Mesenchymal stem cell (in vitro differentiated cells and primary cell): Measurements from ENCODE around the gene FAH.
A peak's percentile ranks its signal among the peaks of the same experiment; 100 is the strongest.

Experiments
- DNase-seq: peaks from one replicate; pipeline ENCODE4 v3.0.0-alpha.2; 2013
- H2AFZ ChIP-seq: one replicate; pipeline ENCODE4 v1.6.1; 2013; ENCODE audit warnings: low read depth, mild to moderate bottlenecking, control low read depth, inconsistent platforms, low read length, moderate library complexity
- H2AK5ac ChIP-seq: 2 replicates; pipeline ENCODE4 v1.6.1; 2013; ENCODE audit warnings: low read length, moderate library complexity, mild to moderate bottlenecking, inconsistent platforms; ENCODE audit not compliant: severe bottlenecking
- H2BK120ac ChIP-seq: one replicate; pipeline ENCODE4 v1.6.1; 2013; ENCODE audit warnings: low read depth, mild to moderate bottlenecking, inconsistent platforms, low read length, moderate library complexity
- H2BK12ac ChIP-seq, 2 experiments: one replicate each; pipeline ENCODE4 v1.6.1; 2013; ENCODE audit warnings: inconsistent platforms in 2 of 2, low read length in 2 of 2, mild to moderate bottlenecking in 2 of 2, moderate library complexity in 2 of 2, control low read depth in 1 of 2
- H2BK15ac ChIP-seq: one replicate; pipeline ENCODE4 v1.6.1; 2013; ENCODE audit warnings: mild to moderate bottlenecking, low read depth, inconsistent platforms; ENCODE audit not compliant: poor library complexity, severe bottlenecking
- H2BK5ac ChIP-seq: 2 replicates; pipeline ENCODE4 v1.6.1; 2013; ENCODE audit warnings: low read depth, mild to moderate bottlenecking, low read length, control low read depth, inconsistent platforms; ENCODE audit not compliant: poor library complexity, severe bottlenecking
- H3K14ac ChIP-seq, 2 experiments: one replicate each; pipeline ENCODE4 v1.6.1; 2013; ENCODE audit warnings: inconsistent platforms in 2 of 2, low read length in 2 of 2, control low read depth in 1 of 2, mild to moderate bottlenecking in 1 of 2, moderate library complexity in 1 of 2
- H3K18ac ChIP-seq, 2 experiments: one replicate each; pipeline ENCODE4 v1.6.1; 2013; ENCODE audit warnings: inconsistent platforms in 2 of 2, low read length in 2 of 2, control low read depth in 1 of 2, low read depth in 1 of 2, mild to moderate bottlenecking in 1 of 2
- H3K23ac ChIP-seq, 2 experiments: one replicate each; pipeline ENCODE4 v1.6.1; 2013; ENCODE audit warnings: inconsistent platforms in 2 of 2, low read length in 2 of 2, mild to moderate bottlenecking in 2 of 2, moderate library complexity in 2 of 2, control low read depth in 1 of 2
- H3K27ac ChIP-seq: 2 replicates; pipeline ENCODE4 v1.5.1; 2013; ENCODE audit warnings: mild to moderate bottlenecking, moderate library complexity, low read length, control low read depth, inconsistent platforms; ENCODE audit not compliant: poor library complexity, severe bottlenecking
- H3K27me3 ChIP-seq, 2 experiments: 2 replicates each; pipeline versions ENCODE4 v1.6.1 to v1.7.0; 2013; ENCODE audit warnings: low read length in 2 of 2, mild to moderate bottlenecking in 2 of 2, moderate library complexity in 2 of 2, control low read depth in 1 of 2, inconsistent platforms in 1 of 2; ENCODE audit not compliant: control insufficient read depth in 1 of 2, insufficient read depth in 1 of 2
- H3K36me3 ChIP-seq, 2 experiments: 2 replicates each; pipeline versions ENCODE4 v1.6.1 to v1.7.0; 2013; ENCODE audit warnings: low read length in 2 of 2, control low read depth in 1 of 2, inconsistent platforms in 1 of 2, low read depth in 1 of 2, mild to moderate bottlenecking in 1 of 2; ENCODE audit not compliant: insufficient read depth in 2 of 2, control insufficient read depth in 1 of 2
- H3K4ac ChIP-seq, 2 experiments: one replicate each; pipeline ENCODE4 v1.6.1; 2013; ENCODE audit warnings: inconsistent platforms in 2 of 2, low read length in 2 of 2, mild to moderate bottlenecking in 2 of 2, moderate library complexity in 2 of 2, control low read depth in 1 of 2, low read depth in 1 of 2
- H3K4me1 ChIP-seq: 2 replicates; pipeline ENCODE4 v1.6.1; 2013; ENCODE audit warnings: low read depth, low read length, control low read depth; ENCODE audit not compliant: control insufficient read depth, insufficient read depth
- H3K4me2 ChIP-seq: 2 replicates; pipeline ENCODE4 v1.6.1; 2013; ENCODE audit warnings: low read length, mild to moderate bottlenecking, inconsistent platforms; ENCODE audit not compliant: poor library complexity, severe bottlenecking
- H3K4me3 ChIP-seq, 2 experiments: 2 replicates each; pipeline versions ENCODE4 v1.5.1 to v1.7.0; 2013; ENCODE audit warnings: low read length in 2 of 2, mild to moderate bottlenecking in 2 of 2, control low read depth in 1 of 2, low read depth in 1 of 2; ENCODE audit not compliant: insufficient read depth in 1 of 2
- H3K79me1 ChIP-seq: replicated peaks from 2 replicates; pipeline ENCODE4 v1.6.1; 2013; ENCODE audit warnings: mild to moderate bottlenecking, control low read depth, low read length, inconsistent platforms; ENCODE audit not compliant: poor library complexity, severe bottlenecking
- H3K9ac ChIP-seq: 2 replicates; pipeline ENCODE4 v1.7.0; 2013; ENCODE audit warnings: mild to moderate bottlenecking, low read length, moderate library complexity
- H3K9me3 ChIP-seq: 2 replicates; pipeline ENCODE4 v1.7.0; 2013; ENCODE audit warnings: mild to moderate bottlenecking, low read length; ENCODE audit not compliant: control insufficient read depth
- H4K8ac ChIP-seq: one replicate; pipeline ENCODE4 v1.6.1; 2013; ENCODE audit warnings: inconsistent platforms, mild to moderate bottlenecking, low read length, moderate library complexity
- H4K91ac ChIP-seq: one replicate; pipeline ENCODE4 v1.6.1; 2013; ENCODE audit warnings: mild to moderate bottlenecking, low read length, inconsistent platforms
- WGBS: methylation state at CpG from one replicate; pipeline ENCODE4 v1.1.7; 2013; ENCODE audit warnings: mixed read lengths; 5-methylcytosine and 5-hydroxymethylcytosine counted together

The FAH gene

DNA sequence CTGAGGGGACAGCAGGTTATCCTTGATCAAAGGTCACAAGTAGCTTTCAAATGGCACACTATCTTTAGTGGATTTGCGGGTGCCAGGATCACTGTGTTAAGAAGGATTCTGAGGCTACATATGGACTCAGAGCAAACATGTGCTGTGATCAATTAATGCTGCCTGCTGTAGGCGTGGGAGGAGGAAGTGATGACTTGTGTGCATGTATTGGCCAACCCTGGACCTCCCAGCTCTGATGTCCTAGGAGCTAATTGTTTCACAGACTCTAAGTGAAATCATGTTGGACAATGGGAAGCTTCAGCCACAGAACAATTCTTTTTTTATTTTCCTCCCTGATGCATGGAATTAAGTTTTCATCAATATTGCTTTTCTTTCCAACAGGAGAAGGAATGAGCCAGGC, 24.4 kb downstream of the FAH start:
- H3K27ac ChIP-seq = no peak overlapping the region
- H3K18ac ChIP-seq = no peak overlapping the region
- H2BK12ac ChIP-seq = no peak overlapping the region
- H3K23ac ChIP-seq = no peak overlapping the region
- no peak for DNase-seq
- H3K27me3 ChIP-seq = no peaks in the 10 kb centered on the region
- peaks cover 51 to 72% of the 10 kb centered on the region in 2 experiments for H3K36me3 ChIP-seq
- H3K9me3 ChIP-seq = no peaks in the 10 kb centered on the region
- no peak overlapping the region for H2AK5ac ChIP-seq
- H4K91ac ChIP-seq = no peak overlapping the region
- H4K8ac ChIP-seq = no peak overlapping the region
- H2AFZ ChIP-seq = no peak overlapping the region
- H2BK5ac ChIP-seq = no peak overlapping the region
- H2BK120ac ChIP-seq = no peak overlapping the region
- H3K4me3 ChIP-seq = no peak overlapping the region
- H3K4ac ChIP-seq = no peak overlapping the region
- peaks cover 13% of the 10 kb centered on the region for H3K4me1 ChIP-seq
- no peak overlapping the region for H3K4me2 ChIP-seq
- H3K79me1 ChIP-seq = no peaks in the 10 kb centered on the region
- H3K14ac ChIP-seq = no peak overlapping the region
- H2BK15ac ChIP-seq = no peak overlapping the region
- 91% methylated on average over 2 of the region's 2 CpGs for WGBS
- no peak overlapping the region for H3K9ac ChIP-seq

DNA sequence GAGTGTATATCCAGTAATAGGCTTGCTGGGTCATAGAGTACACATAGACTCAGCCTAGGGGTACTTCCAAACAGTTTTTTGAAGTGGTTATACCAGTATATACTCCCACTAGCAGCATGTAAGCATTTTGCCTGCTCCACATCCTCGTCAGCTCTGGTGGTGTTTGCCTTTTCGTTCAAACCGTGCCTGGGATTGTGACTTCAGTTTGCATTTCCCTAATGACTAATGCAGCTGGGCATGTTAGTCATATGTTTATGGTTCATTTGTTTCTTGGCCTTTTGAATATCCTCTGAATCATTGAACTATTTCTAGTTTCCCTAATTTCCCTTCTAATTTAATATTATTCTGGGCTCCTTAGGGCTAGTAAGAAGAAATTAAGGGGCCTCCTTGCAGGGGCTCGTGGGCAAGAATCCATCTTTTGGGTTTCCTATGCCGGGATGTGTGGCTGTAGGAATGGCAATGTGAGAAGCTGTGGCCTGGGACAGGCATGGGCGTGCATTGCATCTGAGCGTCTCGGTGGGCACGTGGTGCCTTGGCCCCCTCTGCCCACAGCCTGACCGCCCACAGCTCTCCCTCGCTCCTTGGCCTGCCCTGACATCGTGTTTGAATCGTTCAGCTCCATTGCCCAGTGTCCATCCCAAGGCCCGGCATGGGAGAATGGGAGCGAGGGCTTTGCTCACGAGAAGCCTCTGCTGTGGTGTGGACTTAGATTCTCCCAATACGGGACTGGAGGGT, 26.4 kb downstream of the FAH start:
- Histone ChIP-seq H2BK5ac (no peak overlapping the region), H4K8ac (peak overlapping the region; percentile 16), H3K79me1 (no peaks in the 10 kb centered on the region), H4K91ac (peak overlapping the region; percentile 16), H3K9me3 (no peaks in the 10 kb centered on the region), H3K4me1 (peaks cover 11% of the 10 kb centered on the region), H3K4me3 (peak overlapping the region in 1 of 2 experiments; percentile 39), H3K23ac (no peak overlapping the region), H2BK120ac (no peak overlapping the region), H3K27me3 (no peaks in the 10 kb centered on the region), H3K18ac (peak overlapping the region; percentile 10 to 50), H3K14ac (peak overlapping the region in 1 of 2 experiments; percentile 19), H3K4me2 (no peak overlapping the region), H2AFZ (no peak overlapping the region), H3K36me3 (peaks cover 65% of the 10 kb centered on the region in 2 experiments), H2AK5ac (peak overlapping the region; percentile 74), H3K9ac (peak overlapping the region; percentile 17), H2BK15ac (no peak overlapping the region), H3K4ac (peak overlapping the region; percentile 0 to 8), H3K27ac (peak overlapping the region; percentile 74), H2BK12ac (peak overlapping the region; percentile 26 to 61)
- 89% methylated on average over 14 of the region's 17 CpGs for WGBS
- DNase-seq = peak; percentile 90

DNA sequence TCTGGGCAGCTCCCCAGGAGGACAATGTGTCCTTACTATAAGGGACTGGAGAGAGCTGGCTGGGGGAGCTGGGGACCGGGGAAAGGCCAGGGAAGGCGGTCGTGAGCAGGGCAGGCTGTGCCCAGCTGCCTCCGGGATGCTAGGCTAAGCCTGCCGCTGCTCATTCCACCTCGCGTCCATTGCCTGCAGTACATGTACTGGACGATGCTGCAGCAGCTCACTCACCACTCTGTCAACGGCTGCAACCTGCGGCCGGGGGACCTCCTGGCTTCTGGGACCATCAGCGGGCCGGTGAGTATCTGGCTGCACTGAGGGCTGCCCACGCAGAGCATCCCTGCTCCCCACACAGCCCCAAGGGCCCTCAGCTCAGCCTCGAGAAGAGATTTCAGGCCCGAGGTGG, 27.1 kb downstream of the FAH start:
- H3K14ac ChIP-seq = no peak overlapping the region
- no peak overlapping the region for H2BK120ac ChIP-seq
- H3K4ac ChIP-seq = peak overlapping the region in 1 of 2 experiments; percentile 0
- H3K36me3 ChIP-seq = peaks cover 62 to 72% of the 10 kb centered on the region in 2 experiments
- H3K27me3 ChIP-seq = no peaks in the 10 kb centered on the region
- H4K8ac ChIP-seq = no peak overlapping the region
- peaks cover 9% of the 10 kb centered on the region for H3K4me1 ChIP-seq
- H2BK5ac ChIP-seq = no peak overlapping the region
- peak overlapping the region; percentile 74 for H2AK5ac ChIP-seq
- no peak overlapping the region for H3K4me2 ChIP-seq
- 94% methylated on average over 16 of the region's 16 CpGs for WGBS
- H3K9ac ChIP-seq = no peak overlapping the region
- H3K79me1 ChIP-seq = no peaks in the 10 kb centered on the region
- H3K9me3 ChIP-seq = no peaks in the 10 kb centered on the region
- no peak for DNase-seq
- no peak overlapping the region for H3K18ac ChIP-seq
- peak overlapping the region; percentile 74 for H3K27ac ChIP-seq
- H2BK12ac ChIP-seq = peak overlapping the region in 1 of 2 experiments; percentile 61
- no peak overlapping the region for H3K23ac ChIP-seq
- H3K4me3 ChIP-seq = no peak overlapping the region
- H2BK15ac ChIP-seq = no peak overlapping the region
- H4K91ac ChIP-seq = peak overlapping the region; percentile 31
- H2AFZ ChIP-seq = no peak overlapping the region

DNA sequence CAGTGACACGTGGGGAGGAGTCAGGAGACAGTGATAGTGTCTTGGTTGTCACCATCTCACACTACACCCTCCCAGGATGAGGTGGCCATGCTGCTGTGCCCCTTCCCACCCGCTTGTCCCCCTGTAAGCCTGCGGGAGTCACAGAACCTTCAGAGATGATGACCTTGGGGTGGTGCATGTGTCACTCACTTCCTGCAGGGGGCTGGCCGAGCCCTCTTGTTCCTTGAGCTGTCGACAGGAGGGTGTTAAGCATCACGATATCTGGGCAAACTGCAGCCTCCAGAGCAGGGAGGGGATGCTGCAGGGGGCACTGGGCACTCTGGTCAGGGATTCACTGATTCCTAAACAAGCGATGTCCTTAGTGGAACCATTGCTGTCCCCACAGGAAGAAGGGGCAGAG, 27.7 kb downstream of the FAH start:
- Histone ChIP-seq H2BK5ac (no peak overlapping the region), H2BK12ac (no peak overlapping the region), H3K23ac (no peak overlapping the region), H3K4me1 (peaks cover 9% of the 10 kb centered on the region), H3K27ac (no peak overlapping the region), H2AK5ac (no peak overlapping the region), H3K27me3 (no peaks in the 10 kb centered on the region), H2BK15ac (no peak overlapping the region), H3K4me3 (no peak overlapping the region), H3K9me3 (no peaks in the 10 kb centered on the region), H3K9ac (no peak overlapping the region), H3K4me2 (no peak overlapping the region), H4K8ac (no peak overlapping the region), H3K36me3 (peaks cover 60 to 72% of the 10 kb centered on the region in 2 experiments), H3K79me1 (no peaks in the 10 kb centered on the region), H3K18ac (no peak overlapping the region), H4K91ac (no peak overlapping the region), H2BK120ac (no peak overlapping the region), H3K14ac (no peak overlapping the region), H3K4ac (no peak overlapping the region), H2AFZ (no peak overlapping the region)
- WGBS = 83% methylated on average over 7 of the region's 7 CpGs
- no peak for DNase-seq
